ENCODE measurements around the gene P2RX1.

- TF ChIP-seq, protein P1, sequence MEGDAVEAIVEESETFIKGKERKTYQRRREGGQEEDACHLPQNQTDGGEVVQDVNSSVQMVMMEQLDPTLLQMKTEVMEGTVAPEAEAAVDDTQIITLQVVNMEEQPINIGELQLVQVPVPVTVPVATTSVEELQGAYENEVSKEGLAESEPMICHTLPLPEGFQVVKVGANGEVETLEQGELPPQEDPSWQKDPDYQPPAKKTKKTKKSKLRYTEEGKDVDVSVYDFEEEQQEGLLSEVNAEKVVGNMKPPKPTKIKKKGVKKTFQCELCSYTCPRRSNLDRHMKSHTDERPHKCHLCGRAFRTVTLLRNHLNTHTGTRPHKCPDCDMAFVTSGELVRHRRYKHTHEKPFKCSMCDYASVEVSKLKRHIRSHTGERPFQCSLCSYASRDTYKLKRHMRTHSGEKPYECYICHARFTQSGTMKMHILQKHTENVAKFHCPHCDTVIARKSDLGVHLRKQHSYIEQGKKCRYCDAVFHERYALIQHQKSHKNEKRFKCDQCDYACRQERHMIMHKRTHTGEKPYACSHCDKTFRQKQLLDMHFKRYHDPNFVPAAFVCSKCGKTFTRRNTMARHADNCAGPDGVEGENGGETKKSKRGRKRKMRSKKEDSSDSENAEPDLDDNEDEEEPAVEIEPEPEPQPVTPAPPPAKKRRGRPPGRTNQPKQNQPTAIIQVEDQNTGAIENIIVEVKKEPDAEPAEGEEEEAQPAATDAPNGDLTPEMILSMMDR (IDR thresholded peaks at IDR 0.05) = no peak
- no peak for TF ChIP-seq POLR2A (IDR thresholded peaks at IDR 0.05)
Measured at GRCh38 chr17:3929181-3929580, 12.9 kb upstream of the P2RX1 start.
